IMR-90 (cell line): Measurements from ENCODE around the gene GOLGA5. TPM values are rescaled to one million over a fixed set of nuclear protein-coding genes. Genes with fewer than 3 reads are reported as not detected.
"Not testable (repeated sequence)": the region's sequence is repeated elsewhere in the genome, so short reads cannot be mapped to it uniquely, and the experiment has no call there.

Experiments used
- ATAC-seq: fragments of 200-7000 bp; cut with Tn5 transposase; 2 replicates; pipeline ENCODE4 v1.9.1; 2020; ENCODE audit warnings: low read depth, mild to moderate bottlenecking, moderate library complexity
- BruUV-seq: library from RNA; stranded (reverse); fragments of 400-500 nt; replicated peaks from 2 replicates; lab custom pipeline; 2021; lab: Mats Ljungman, UMichigan
- CTCF ChIA-PET: fragments of 300-600 bp; formaldehyde crosslinking; extraction: SDS; loops from one replicate; lab custom pipeline; 2021; ENCODE audit warnings: antibody characterized with exemption; lab: Yijun Ruan, JAX
- POLR2A ChIA-PET: fragments of 300-600 bp; sonication (Branson Sonifier 250); formaldehyde crosslinking; loops from one replicate; lab custom pipeline; 2022; ENCODE audit warnings: antibody characterized with exemption; ENCODE audit not compliant: unreplicated experiment; lab: Charles Lee
- DNase-seq: peaks from one replicate; pipeline ENCODE4 v3.0.0; 2013
- H2AFZ ChIP-seq: replicated peaks from 2 replicates; pipeline ENCODE3; 2013; ENCODE audit warnings: low read length, mild to moderate bottlenecking; ENCODE audit not compliant: poor library complexity
- H2AK5ac ChIP-seq: 2 replicates; pipeline ENCODE4 v1.6.1; 2013; ENCODE audit warnings: low read depth, low read length, inconsistent platforms
- H2AK9ac ChIP-seq: replicated peaks from 2 replicates; pipeline ENCODE3; 2013; ENCODE audit warnings: mild to moderate bottlenecking, low read depth, low read length, moderate library complexity; ENCODE audit not compliant: poor library complexity
- H2BK120ac ChIP-seq: 2 replicates; pipeline ENCODE4 v1.6.1; 2013; ENCODE audit warnings: low read depth, low read length, inconsistent platforms
- H2BK15ac ChIP-seq: 3 replicates; pipeline ENCODE4 v1.6.1; 2013; ENCODE audit warnings: low read depth, low read length, inconsistent platforms
- H2BK20ac ChIP-seq: 2 replicates; pipeline ENCODE4 v1.6.1; 2013; ENCODE audit warnings: low read depth, mild to moderate bottlenecking, inconsistent platforms, low read length, moderate library complexity
- H2BK5ac ChIP-seq: 2 replicates; pipeline ENCODE4 v1.6.1; 2013; ENCODE audit warnings: mild to moderate bottlenecking, low read depth, low read length, inconsistent platforms; ENCODE audit not compliant: poor library complexity, severe bottlenecking
- H3K14ac ChIP-seq: replicated peaks from 2 replicates; pipeline ENCODE4 v1.6.1; 2013; ENCODE audit warnings: low read depth, low read length, inconsistent platforms
- H3K18ac ChIP-seq: 2 replicates; pipeline ENCODE4 v1.6.1; 2013; ENCODE audit warnings: low read depth, low read length, control low read depth
- H3K23ac ChIP-seq: 2 replicates; pipeline ENCODE4 v1.6.1; 2013; ENCODE audit warnings: low read depth, low read length, inconsistent platforms
- H3K27ac ChIP-seq: 2 replicates; pipeline ENCODE4 v1.5.1; 2013; ENCODE audit warnings: mild to moderate bottlenecking, control low read depth, low read length; ENCODE audit not compliant: insufficient read depth
- H3K27me3 ChIP-seq: 2 replicates; pipeline ENCODE4 v1.6.1; 2013; ENCODE audit warnings: low read length; ENCODE audit not compliant: control insufficient read depth, insufficient read depth
- H3K36me3 ChIP-seq: 2 replicates; pipeline ENCODE4 v1.6.1; 2013; ENCODE audit warnings: low read length, mixed read lengths; ENCODE audit not compliant: control insufficient read depth, insufficient read depth
- H3K4ac ChIP-seq: 2 replicates; pipeline ENCODE4 v1.6.1; 2013; ENCODE audit warnings: low read depth, low read length, inconsistent platforms
- H3K4me1 ChIP-seq: 2 replicates; pipeline ENCODE4 v1.6.1; 2013; ENCODE audit warnings: low read length, mixed read lengths; ENCODE audit not compliant: control insufficient read depth, insufficient read depth
- H3K4me2 ChIP-seq: 2 replicates; pipeline ENCODE4 v1.6.1; 2013; ENCODE audit warnings: low read depth, mild to moderate bottlenecking, control low read depth, low read length, moderate library complexity
- H3K4me3 ChIP-seq: 2 replicates; pipeline ENCODE4 v1.5.1; 2013; ENCODE audit warnings: low read depth, mild to moderate bottlenecking, control low read depth, low read length, moderate library complexity; ENCODE audit not compliant: insufficient read depth
- H3K56ac ChIP-seq: 2 replicates; pipeline ENCODE4 v1.6.1; 2013; ENCODE audit warnings: low read length, inconsistent platforms; ENCODE audit not compliant: insufficient read depth; ENCODE audit errors: extremely low read depth
- H3K79me1 ChIP-seq, 2 experiments: 2 replicates each; pipeline ENCODE4 v1.6.1; 2013; ENCODE audit warnings: low read length in 2 of 2, inconsistent platforms in 1 of 2, low read depth in 1 of 2
- H3K9ac ChIP-seq: 2 replicates; pipeline ENCODE4 v1.6.1; 2013; ENCODE audit warnings: low read depth, low read length, control low read depth
- H3K9me1 ChIP-seq: 2 replicates; pipeline ENCODE4 v1.6.1; 2013; ENCODE audit warnings: low read length, inconsistent platforms; ENCODE audit not compliant: insufficient read depth
- H3K9me3 ChIP-seq: 2 replicates; pipeline ENCODE4 v1.6.1; 2013; ENCODE audit warnings: low read length; ENCODE audit not compliant: control insufficient read depth, insufficient read depth
- H4K20me1 ChIP-seq: 2 replicates; pipeline ENCODE4 v1.6.1; 2013; ENCODE audit warnings: low read length, inconsistent platforms; ENCODE audit not compliant: insufficient read depth
- H4K5ac ChIP-seq: 2 replicates; pipeline ENCODE4 v1.6.1; 2013; ENCODE audit warnings: mild to moderate bottlenecking, low read depth, low read length, control low read depth
- H4K8ac ChIP-seq, 2 experiments: 2 replicates each; pipeline ENCODE4 v1.6.1; 2013; ENCODE audit warnings: low read depth in 2 of 2, low read length in 2 of 2, control low read depth in 1 of 2, inconsistent platforms in 1 of 2
- H4K91ac ChIP-seq: 2 replicates; pipeline ENCODE4 v1.6.1; 2013; ENCODE audit warnings: low read depth, low read length, inconsistent platforms; ENCODE audit not compliant: insufficient read depth
- USF2 ChIP-seq: fragments of 150-350 bp; IDR thresholded peaks from 2 replicates; pipeline ENCODE4 v1.6.1; 2017; ENCODE audit warnings: mild to moderate bottlenecking, antibody characterized with exemption, low read length, low read depth
- WGBS, 2 experiments: methylation state at CpG; one replicate each; pipeline versions ENCODE4 v1.1.5 to v1.1.7; 2013; ENCODE audit warnings: missing lambda C conversion rate in 2 of 2; ENCODE audit not compliant: insufficient read length in 1 of 2; ENCODE audit errors: extremely low coverage in 2 of 2; 5-methylcytosine and 5-hydroxymethylcytosine counted together
- dilution Hi-C: fragments of 300-500 bp; cut with HindIII; formaldehyde crosslinking; loops from one replicate; pipeline ENCODE4 v1.14.3; 2018; ENCODE audit warnings: low sequenced_read_pairs; ENCODE audit not compliant: unreplicated experiment
- in situ Hi-C: fragments of 300-500 bp; cut with MboI; formaldehyde crosslinking; loops from 3 replicates; pipeline ENCODE4 v1.14.3; 2019; ENCODE audit warnings: low sequenced_read_pairs, inconsistent platforms, mixed read lengths
- intact Hi-C: fragments of 100-400 bp; cut with micrococcal nuclease; formaldehyde crosslinking; loops from 2 replicates; pipeline ENCODE4 v1.10.0; 2022
- polyA plus RNA-seq, 3 experiments: library from polyadenylated mRNA; depleted of rRNA; stranded (reverse); fragments of >200 nt; gene quantifications; 2 replicates each; pipeline ENCODE4 v1.2.3, GENCODE V29; 2012; ENCODE audit warnings: low replicate concordance in 1 of 3
- total RNA-seq: library from RNA; depleted of rRNA; stranded (reverse); fragments of >200 nt; gene quantifications from 2 replicates; pipeline ENCODE4 v1.2.3, GENCODE V29; 2012

Gene GOLGA5
- total and polyA plus RNA-seq, 2 of the 4 experiments (the other 2 are of a cell fraction), result 35.0 to 59.5 TPM

GRCh38 chr14:92778868-92779565 lies 15.1 kb upstream of the GOLGA5 start:
- peak; percentile 45; the same call in 1 of the 2 replicates for ATAC-seq
- H3K4me2 ChIP-seq, H3K18ac ChIP-seq, H3K36me3 ChIP-seq, H3K23ac ChIP-seq, H3K9me1 ChIP-seq, H3K4ac ChIP-seq, H3K27me3 ChIP-seq, dilution Hi-C loops, H2BK120ac ChIP-seq, H3K79me1 ChIP-seq, H4K5ac ChIP-seq, H3K14ac ChIP-seq, CTCF ChIA-PET, H2AK9ac ChIP-seq, H2BK5ac ChIP-seq, H3K4me1 ChIP-seq, H2AK5ac ChIP-seq, H4K8ac ChIP-seq, H3K9me3 ChIP-seq, BruUV-seq, DNase-seq, intact Hi-C loops, H4K91ac ChIP-seq, H2BK20ac ChIP-seq, H3K9ac ChIP-seq, in situ Hi-C loops, H4K20me1 ChIP-seq, H2AFZ ChIP-seq, H3K27ac ChIP-seq, H2BK15ac ChIP-seq, H3K56ac ChIP-seq, H3K4me3 ChIP-seq, POLR2A ChIA-PET: not testable (repeated sequence)
- TF ChIP-seq USF2, result peak; percentile 28; the same call in 1 of the 2 replicates
- WGBS, 2 experiments, result no CpG with 5 or more reads among the region's 3 CpGs
